Measurements from ENCODE around the gene COX5B. TPM values are rescaled to one million over a fixed set of nuclear protein-coding genes. Genes with fewer than 3 reads are reported as not detected.

The COX5B gene
- total RNA-seq, 1 experiment from 2014 or later: 1,015 TPM

- no peak for ATAC-seq
- POLR2A ChIA-PET (ENCODE audit: unreplicated experiment): no interaction called here
- Histone ChIP-seq H3K36me3 (ENCODE audit: low read depth, low read length) (peaks cover 28% of the 10 kb centered on the region), H3K4me1 (ENCODE audit: insufficient read depth, low read length) (peaks cover 17% of the 10 kb centered on the region), H3F3A (ENCODE audit: low read length, unreplicated experiment) (peaks cover 3% of the 10 kb centered on the region), H4K20me1 (ENCODE audit: low read length) (0 out of 2 replicates have a peak, but pooled peaks cover 8% of the 10 kb centered on the region), H3K4me2 (ENCODE audit: low read length) (no peak overlapping the region), H3K9me2 (replicated peaks; ENCODE audit: low read length) (no peaks in the 10 kb centered on the region), H3K27me3 (ENCODE audit: low read length) (no peaks in the 10 kb centered on the region), H3K4me3 (ENCODE audit: low read length) (no peak overlapping the region), H3K27ac (ENCODE audit: low read length) (no peak overlapping the region), H2AFZ (ENCODE audit: low read length) (no peak overlapping the region), H3K9ac (ENCODE audit: low read length) (no peak overlapping the region), H3K9me3 (ENCODE audit: low read length) (0 out of 2 replicates have a peak, but pooled peaks cover 5% of the 10 kb centered on the region), H3K79me2 (ENCODE audit: low read length) (peaks cover 32% of the 10 kb centered on the region)
- no TSS peak for BruUV-seq (replicated peaks)
- DNase-seq: no peak
- intact Hi-C loops (cut with micrococcal nuclease): no loop called here
- TF ChIP-seq EZH2phosphoT487 (IDR thresholded peaks at IDR 0.05; ENCODE audit: borderline replicate concordance, low read length) (no peak), CTCF (conservative IDR thresholded peaks at IDR 0.05; ENCODE audit: low read depth, low read length) (no peak), EZH2 (IDR thresholded peaks at IDR 0.05; ENCODE audit: low read length, unreplicated experiment) (no peak)
- CTCF ChIA-PET: no interaction called here
These were observed 12.3 kb downstream of the COX5B start for GRCh38 chr2:97657986-97658690.

DNA sequence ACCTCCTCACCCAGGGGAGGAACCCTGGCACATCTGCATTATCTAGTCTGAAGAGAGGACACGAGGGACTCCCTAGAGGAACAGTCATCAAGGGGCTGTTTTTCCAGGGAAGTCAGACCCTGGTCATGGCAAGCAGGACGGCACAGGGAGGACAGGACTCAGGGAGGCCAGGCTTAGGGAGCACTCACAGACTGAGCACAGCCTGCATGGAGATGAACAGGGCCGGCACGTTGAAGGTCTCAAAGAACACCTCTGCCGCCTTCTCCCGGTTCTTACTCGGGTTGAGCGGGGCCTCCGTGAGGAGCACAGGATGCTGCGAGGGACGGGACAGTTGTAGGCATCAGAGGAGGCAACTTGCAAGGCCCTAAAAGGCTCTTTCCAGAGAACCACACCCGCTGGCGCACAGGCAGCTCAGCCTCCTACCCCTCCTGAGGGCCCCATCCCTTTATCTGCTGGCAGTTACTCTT, 12.9 kb downstream of the COX5B start:
- H3K27me3 ChIP-seq (ENCODE audit: low read length): no peaks in the 10 kb centered on the region
- ChIA-PET POLR2A (ENCODE audit: unreplicated experiment) (no interaction called here), CTCF (no interaction called here)
- peaks cover 4% of the 10 kb centered on the region for H3F3A ChIP-seq (ENCODE audit: low read length, unreplicated experiment)
- H3K27ac ChIP-seq (ENCODE audit: low read length): no peak overlapping the region
- H3K36me3 ChIP-seq (ENCODE audit: low read depth, low read length): peaks cover 28% of the 10 kb centered on the region
- H3K4me1 ChIP-seq (ENCODE audit: insufficient read depth, low read length): peaks cover 17% of the 10 kb centered on the region
- H3K9me3 ChIP-seq (ENCODE audit: low read length): 0 out of 2 replicates have a peak, but pooled peaks cover 5% of the 10 kb centered on the region
- peaks cover 35% of the 10 kb centered on the region for H3K79me2 ChIP-seq (ENCODE audit: low read length)
- H3K4me2 ChIP-seq (ENCODE audit: low read length): no peak overlapping the region
- intact Hi-C loops (cut with micrococcal nuclease): no loop called here
- no peak overlapping the region for H3K4me3 ChIP-seq (ENCODE audit: low read length)
- no peak for TF ChIP-seq EZH2 (IDR thresholded peaks at IDR 0.05; ENCODE audit: low read length, unreplicated experiment)
- TF ChIP-seq CTCF (conservative IDR thresholded peaks at IDR 0.05; ENCODE audit: low read depth, low read length): no peak
- TF ChIP-seq EZH2phosphoT487 (IDR thresholded peaks at IDR 0.05; ENCODE audit: borderline replicate concordance, low read length): no peak
- BruUV-seq (replicated peaks): no TSS peak
- no peak overlapping the region for H3K9ac ChIP-seq (ENCODE audit: low read length)
- H4K20me1 ChIP-seq (ENCODE audit: low read length): 0 out of 2 replicates have a peak, but pooled peaks cover 8% of the 10 kb centered on the region
- no peak for ATAC-seq
- H2AFZ ChIP-seq (ENCODE audit: low read length): no peak overlapping the region
- no peak for DNase-seq
- H3K9me2 ChIP-seq (replicated peaks; ENCODE audit: low read length): no peaks in the 10 kb centered on the region

Data from PC-3 (cell line).